Suppressor macrophage treated with lipopolysaccharide for 1 hour (primary cell): Measurements from ENCODE around the gene SUPT20H.

Experiments
- DNase-seq, 3 donors: peaks; one replicate each; pipeline ENCODE4 v3.0.0-alpha.2; 2020 to 2022

Gene SUPT20H

DNA sequence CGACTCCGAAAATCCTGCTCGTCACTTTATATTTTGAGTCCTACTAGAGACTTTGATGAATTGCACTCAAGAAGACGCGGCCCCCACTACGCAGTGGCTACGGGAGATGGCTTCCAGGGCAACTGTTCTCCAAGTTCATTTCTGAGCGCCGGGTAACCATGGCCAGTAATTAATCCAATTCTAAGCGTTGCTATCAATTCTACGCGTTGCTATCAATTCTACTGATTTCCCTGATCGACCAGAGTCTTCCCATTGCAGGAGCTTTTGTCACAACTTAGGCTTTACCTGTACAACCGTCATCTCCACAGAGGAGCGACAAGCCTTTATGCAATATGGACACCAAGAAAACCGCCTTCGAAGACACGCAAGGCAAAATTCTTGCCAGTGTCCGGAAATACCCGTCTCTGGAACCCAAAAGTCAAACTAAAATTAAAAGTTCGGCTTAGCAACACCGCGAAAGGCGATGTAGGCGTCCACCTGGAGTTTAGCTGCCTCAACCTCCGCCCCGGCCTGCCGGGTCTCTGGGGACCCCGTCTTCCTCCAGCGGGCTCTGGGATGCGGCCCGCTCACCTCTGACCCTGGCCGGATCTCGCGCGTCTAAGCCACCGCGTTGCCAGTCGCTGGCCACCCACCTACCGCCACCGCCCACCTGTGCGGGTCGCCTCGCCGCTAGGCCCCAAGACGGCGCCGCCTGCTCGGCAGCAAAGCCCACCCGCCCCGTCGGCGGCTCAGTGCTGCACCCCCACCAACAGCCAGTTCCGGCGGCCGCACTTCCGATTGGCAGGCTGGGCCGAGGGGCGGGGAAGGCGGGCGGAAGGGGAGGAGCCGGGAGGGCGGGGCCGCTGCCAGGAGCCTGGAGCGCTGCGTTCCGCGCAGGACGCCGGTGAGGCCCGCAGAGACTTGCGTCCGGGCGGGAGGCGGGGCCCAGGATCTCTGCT lies at the start of gene SUPT20H:
Gene SUPT20H, minus strand, starts transcription at position 779 of the 938 bp plus-strand sequence. CDS start 8,198 bp downstream, outside the sequence.
- peak; percentile 90 to 96 (median 94) for DNase-seq

DNA sequence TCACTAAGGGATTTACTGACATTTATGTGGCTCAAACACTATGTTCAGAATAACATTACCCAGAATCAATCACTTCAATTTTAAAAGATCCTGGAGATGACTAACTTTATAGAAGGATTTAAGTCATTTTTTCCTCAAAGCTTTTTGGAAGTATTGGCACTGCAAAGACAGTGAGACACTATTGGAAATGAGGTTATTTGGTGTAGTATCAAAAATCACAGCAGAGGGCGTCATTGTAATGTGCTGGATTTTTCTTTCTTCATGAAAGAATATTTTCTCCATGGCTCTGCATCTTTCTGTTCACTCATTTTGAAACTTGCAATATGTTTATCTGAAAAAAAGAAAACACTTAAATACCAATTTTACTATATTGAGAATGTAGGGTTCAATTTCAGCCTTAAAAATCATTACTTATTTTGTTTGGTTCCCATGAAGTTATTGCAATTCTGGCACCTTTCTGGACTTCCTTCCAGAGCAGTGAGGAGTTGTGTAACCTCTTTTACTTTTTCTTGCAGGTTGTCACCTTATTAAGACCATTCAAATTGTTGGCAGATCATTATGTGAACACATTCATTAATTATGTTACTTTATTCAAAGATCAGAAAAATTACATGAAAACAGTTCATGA lies 49.7 kb upstream of the SUPT20H start:
- no peak for DNase-seq

DNA sequence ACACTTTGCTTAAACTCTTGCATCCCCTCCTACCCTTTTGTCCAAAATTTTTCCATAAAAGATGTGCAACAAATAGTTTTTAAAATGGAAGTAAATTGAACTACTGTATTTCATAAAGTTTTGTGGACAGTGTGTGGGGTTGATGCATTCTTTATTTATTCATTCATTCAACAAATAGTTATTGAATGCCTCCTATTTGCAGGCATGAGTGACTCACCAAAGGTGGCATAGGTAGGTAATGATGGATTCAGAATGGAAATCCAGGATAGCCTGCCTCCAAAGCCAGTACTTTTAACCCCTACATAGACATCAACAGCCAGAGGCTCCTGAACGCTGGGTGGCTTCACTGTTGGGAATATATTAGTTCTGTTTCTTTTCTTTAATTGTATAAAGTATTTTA lies 48.4 kb upstream of the SUPT20H start:
- no peak for DNase-seq

DNA sequence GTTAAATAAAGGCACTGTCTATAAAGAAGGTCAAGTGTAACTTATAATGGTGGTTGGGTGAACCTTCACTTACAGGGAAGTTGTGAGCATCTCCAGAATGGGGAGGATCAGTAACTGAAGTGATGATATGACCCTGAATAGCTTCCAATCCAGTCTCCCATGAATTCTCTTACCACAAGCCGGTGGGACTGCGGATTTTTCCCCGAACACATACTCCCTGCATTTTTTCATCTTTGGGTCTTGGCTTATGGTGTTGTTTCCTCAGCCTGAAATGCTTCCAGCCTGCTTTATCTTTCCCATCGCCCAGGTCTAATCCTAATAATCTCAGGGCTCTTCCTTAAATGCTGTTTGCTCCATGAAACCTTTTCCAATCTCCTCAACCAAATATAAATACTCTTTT lies 48.0 kb upstream of the SUPT20H start:
- no peak for DNase-seq

DNA sequence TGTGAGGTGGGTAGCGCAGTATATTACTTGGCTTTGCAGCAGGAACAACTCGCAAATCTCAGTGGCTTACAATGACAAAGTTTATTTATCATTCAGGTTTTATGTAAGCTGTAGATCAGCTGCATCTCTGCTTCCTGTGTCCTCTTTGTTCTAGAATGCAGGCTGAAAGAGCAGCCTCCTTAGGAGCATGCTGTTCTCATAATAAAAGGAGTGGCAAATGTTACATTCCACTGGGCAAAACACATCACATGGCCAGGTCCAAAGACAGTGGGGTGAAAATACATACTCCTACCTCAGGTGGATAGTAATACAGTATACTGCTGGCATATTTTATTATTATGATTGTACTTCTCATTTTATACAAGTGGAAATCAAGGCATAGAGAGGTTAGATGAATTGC lies 47.2 kb upstream of the SUPT20H start:
- no peak for DNase-seq

DNA sequence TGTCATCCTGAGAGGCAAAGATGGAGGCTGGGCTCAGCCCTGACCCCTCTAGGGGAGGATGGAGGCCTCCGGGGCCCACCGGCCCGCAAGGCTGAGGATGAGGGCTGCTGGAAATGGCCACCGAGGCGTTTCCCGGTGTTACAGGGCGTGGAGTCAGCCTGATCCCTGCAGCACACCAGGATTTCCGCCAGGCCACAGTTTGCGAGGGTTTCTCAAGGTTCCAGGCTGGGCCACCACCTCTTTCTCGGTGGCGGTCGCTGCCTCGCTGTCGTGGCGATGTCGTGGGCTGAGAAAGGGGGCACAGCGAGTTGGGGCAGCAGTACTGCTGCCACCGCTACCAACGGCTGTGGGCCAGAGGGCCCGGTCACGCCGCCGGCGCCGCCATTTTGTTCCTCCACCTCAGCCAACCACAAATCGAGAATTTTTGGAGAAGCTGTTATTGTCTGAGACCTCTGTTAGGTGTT lies 45.8 kb upstream of the SUPT20H start, which contains the start of gene CSNK1A1L:
Gene CSNK1A1L, minus strand, starts transcription at position 414 of the 464 bp plus-strand sequence. Its CDS starts 408 bp downstream, at position 6.
- no peak for DNase-seq

DNA sequence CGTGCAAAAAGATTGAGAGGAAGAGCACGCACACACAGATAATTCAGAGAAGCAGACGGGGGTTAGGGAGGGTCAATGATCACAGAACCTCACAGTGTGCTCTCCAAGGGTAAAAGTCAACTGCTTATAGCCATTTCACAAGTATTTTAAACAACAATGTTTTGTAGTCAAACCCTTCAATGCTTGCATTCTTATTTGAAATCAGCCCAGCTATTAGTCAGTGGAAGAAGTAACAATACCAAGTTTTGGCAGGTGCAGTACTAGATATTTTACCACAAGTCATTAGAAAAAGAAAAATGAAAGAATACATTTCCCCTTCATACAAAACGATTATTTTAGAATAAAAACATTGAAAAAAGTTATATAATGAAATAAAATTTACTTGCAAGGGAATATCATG lies 43.4 kb upstream of the SUPT20H start:
- no peak for DNase-seq

DNA sequence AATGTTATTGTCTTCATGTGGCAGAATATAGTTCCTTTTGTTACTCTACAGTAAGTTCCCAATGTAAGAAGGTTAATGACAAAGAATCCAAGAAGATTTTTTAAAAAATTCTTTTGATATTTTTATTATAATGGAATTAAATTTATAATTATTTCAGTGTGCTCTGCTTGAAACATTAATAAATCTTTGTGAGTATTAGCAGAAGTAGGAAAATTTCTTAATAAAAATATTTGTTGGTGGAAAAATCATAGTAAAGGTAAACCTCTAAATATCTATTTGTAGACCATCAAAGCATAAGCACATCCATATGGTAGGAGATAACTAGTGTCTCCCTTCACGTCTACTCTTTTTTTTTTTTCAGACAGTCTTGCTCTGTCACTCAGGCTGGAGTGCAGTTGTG lies 41.7 kb upstream of the SUPT20H start:
- DNase-seq, result no peak

DNA sequence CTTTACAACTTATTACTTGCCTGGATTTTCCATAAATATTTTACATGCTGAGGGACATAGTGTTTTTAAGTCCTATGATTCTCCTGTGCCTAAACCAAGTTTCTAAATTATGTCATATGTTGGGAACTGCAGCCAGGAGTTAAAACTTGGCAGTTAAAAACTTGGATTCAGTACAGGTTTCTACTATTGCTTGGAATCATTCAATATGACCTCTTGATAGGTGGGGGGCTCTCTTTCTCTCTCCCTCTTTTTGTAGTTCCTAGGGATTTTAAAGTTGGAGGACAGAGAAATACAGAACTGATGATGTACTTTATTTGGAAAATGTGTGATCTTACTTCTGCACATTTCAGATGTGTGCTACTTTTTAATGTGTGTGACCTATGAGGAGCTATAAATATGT lies 41.2 kb upstream of the SUPT20H start:
- DNase-seq, result no peak

DNA sequence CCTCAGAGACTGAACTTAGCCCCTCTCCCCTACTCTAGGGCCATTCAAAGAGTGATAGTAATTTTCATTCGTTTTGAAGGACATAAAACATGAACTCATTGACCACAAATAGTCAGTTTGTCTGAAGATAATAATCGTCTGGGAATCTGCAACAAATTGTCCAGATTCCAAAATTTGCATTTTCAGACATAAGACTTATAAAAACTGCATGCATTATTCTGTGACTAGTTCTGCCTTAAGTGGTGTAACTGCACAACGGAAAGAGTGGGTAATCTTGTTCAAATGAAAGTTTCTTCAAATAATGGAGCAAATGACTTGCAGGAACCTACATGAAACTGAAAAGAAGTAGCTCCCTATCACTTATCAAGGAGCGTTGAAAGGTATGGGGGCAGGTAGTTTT lies 37.6 kb upstream of the SUPT20H start:
- no peak for DNase-seq

DNA sequence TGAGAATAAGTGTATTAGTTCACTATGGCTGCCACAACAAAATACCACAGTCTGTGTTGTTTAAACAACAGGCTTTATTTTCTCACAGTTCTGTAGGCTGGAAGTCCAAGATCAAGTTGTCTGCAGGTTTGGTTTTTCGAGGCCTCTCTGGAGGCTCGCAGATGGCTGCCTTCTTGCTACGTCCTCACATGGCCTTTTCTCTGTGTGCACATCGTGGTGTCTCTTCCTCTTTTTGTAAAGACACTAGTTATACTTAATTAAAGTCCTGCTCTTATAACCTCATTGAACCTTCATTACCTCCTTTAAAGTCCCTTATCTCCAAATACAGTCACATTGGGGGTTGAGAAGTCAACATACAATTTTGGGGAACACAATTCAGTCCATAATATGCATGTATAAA lies 35.4 kb upstream of the SUPT20H start:
- no peak for DNase-seq

DNA sequence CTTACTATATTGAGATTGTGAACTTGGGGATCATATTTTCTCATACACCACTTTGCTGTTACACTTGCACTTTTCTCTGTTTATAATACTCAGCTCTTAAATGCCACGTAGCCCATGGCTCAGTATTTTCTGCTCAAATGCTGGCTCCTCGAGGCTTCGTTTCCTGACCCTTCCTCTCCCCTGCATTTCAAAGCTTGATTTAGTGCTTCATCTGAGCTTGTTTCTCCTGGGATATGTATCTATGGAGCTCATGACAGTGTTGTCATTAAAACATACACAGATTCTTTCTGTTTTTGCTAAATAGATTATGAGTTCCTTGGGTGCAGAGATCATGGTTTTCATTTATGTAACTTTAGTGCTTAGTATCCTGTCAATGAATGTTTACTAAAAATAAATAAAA lies 34.6 kb upstream of the SUPT20H start:
- DNase-seq, result no peak

DNA sequence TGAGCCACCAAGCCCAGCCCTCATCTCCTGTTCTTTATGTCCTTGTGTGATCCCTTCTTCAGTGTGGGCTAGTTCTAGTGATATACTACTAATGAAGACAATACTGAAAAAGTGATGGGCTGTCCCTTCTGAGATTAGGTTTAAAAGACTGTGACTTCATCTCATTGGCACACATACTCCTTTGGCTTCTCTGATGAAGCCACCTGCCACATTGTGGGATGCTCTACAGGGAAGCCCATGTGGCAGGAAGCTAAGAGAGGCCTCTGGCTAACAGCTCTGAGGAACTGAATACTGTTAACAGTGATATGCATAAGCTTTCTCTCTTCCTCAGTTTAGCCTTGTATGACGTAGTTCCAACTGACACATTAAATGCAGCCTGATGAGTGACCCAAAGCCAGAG lies 32.3 kb upstream of the SUPT20H start:
- no peak for DNase-seq

DNA sequence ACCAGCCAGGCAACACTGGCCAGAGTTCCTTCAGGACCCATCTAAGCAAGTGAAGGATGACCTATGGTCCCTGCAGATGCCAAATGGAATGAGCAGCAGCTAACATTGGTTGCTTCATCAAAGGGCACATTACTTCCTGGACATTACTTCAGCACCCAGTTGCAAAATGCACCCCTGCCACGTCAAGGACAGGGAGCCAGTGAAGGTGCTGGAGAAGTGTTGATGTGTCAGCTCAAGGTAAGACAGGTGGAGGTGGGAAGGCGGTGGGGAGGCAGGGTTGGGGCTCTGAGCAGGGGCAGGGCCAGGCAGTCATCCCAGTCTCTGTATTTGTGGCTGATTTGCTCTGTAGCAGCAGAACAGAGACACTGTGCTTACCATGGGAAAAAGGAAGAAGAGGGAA lies 31.4 kb upstream of the SUPT20H start:
- no peak for DNase-seq

DNA sequence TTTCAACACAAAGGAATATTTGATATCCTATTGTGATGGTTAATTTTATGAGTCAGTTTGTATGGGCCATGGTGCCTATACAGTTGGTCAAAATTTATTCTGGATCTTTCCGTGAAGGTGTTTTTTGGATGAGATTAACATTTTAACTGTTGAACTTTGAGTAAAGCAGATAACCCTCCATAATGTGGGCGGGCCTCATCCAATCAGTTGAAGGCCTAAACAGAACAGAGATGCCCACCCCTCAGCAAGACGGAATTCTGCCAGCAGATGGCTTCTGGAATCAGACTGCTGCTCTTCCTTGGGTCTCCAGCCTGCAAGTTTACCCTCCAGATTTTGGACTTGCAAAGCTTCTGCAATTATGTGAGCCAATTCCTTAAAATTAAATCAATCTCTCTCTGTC lies 30.0 kb upstream of the SUPT20H start:
- no peak for DNase-seq

DNA sequence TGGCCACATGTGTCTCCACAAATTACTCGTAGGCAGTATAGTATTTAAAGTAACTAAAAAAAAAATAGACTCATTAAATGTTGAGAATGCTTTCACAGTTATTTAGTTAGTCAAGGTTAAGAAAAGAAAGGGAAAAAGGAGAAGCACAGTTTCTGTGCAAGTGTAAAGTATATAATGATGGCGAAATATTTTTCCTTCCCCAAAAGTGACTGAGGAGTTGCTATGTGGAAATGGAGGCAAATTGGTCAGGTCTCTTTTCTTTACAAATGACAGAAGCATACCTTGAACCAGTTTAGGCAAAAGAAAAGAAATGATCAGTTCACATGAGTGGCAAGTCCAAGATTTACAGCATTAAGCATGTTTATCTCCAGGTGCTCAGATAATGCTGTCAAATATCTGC lies 28.0 kb upstream of the SUPT20H start:
- peak; percentile 17 to 62 (median 41) for DNase-seq

DNA sequence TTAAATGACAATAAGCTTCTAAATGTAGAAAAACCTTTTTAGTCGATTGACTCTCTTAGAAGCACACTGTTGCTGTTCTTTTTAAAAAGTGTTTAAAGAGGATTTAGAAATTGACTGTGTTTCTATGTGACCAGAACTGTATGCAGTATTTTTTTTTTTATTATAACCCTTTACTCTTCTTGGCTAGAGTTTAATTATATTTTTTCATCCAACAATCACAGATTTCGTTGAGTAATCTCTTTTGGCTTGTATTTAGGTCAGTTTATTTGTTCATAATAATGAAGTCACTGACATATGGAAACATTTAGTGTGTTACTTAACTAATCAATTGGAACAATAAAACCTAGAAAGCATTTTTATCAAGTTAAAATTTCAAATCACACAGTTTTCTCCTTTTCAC lies 26.1 kb upstream of the SUPT20H start:
- DNase-seq, result no peak

DNA sequence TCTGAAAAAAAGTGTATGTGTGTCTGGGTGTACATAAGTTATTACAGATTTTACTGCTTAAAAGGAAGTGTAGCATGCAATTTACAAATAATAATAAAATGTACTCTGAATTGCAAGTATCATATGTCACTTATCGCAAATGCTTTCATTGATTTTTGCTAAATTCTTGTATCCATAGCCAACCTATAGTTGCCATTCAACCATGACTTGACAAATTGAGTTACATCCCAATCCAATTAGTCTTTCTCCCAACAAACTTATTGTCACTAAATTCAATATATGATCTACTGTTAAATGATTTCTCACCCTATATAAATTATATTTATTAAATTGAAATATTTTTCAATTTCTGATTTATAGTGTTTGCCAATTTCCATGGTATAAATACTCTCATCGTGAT lies 17.3 kb upstream of the SUPT20H start:
- no peak for DNase-seq

DNA sequence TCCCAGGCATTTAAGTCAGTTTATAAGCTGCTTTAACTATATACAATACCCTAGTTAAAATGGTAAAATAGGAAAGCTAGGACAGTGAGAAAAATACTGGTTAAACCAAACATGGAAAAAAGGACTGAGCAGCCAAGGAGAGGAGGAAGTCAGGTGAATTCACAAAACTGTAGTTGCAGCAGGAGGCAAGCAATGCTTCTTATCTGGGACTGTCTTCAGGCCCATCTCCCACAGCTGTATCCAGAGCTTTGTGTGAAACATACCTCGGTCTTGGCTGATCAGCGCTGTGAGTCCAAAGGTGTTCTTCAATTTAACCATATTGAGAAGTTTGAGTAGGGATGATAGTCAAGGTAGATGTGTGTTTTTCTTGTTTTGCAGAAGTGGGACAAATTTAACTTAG lies 15.7 kb upstream of the SUPT20H start:
- no peak for DNase-seq

DNA sequence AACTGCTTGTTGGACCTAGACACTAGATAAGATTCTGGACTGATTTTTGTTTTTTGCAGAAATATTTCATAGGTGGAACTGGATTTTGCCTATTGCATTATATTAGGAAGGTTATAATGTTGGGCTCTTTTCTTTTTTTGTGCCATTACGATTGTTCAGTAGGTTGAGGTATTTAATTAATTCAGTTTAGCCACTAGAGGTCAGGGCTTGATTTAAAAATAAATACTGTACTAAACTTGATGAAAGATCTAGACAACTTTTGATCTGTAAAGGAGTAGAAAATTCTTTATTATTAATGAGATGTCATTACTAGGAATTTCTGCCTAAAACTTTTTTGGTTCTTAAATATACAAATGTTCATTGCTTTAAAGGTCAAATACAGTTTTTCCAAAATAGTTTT lies 15.2 kb upstream of the SUPT20H start:
- peak; percentile 3 to 53 (median 46) for DNase-seq

DNA sequence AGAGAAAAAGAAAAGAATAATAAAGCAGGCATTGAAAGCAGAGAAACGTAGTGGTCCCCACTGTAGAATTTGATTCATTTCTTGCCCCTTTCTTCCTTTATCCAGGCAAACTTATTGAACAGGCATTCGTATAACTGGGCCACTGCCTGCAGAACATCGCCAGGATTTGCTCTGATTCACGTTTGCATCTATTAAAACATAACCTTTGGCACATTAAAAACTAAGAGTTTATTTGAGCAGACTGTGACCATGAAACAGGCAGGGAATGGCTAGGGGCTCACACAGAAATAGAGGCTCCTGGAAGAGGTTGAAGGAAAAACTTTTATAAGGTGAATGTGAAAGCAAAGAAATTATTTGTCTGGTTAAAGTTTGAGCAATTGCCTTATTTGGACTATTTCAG lies 12.5 kb upstream of the SUPT20H start:
- no peak for DNase-seq

DNA sequence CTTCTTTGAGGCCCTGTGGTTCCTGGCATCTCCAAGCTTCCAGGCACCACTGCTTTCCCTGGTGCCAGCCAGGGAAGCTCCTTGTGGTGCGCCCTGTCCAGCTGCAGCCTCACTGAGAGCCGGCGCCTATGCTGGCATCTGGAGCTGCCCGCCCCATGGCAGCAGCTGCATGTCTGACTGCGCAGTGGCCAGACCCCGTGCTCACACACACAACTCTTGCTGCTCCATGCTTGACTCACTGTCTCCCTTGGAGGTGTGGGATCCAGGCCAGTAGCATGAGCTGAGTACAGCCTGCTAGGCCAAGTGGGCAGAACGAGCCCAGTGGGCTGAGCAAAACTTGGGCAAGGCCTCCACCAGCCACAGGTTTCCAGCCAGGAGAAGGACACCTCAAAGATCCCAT lies 11.5 kb upstream of the SUPT20H start:
- no peak for DNase-seq

DNA sequence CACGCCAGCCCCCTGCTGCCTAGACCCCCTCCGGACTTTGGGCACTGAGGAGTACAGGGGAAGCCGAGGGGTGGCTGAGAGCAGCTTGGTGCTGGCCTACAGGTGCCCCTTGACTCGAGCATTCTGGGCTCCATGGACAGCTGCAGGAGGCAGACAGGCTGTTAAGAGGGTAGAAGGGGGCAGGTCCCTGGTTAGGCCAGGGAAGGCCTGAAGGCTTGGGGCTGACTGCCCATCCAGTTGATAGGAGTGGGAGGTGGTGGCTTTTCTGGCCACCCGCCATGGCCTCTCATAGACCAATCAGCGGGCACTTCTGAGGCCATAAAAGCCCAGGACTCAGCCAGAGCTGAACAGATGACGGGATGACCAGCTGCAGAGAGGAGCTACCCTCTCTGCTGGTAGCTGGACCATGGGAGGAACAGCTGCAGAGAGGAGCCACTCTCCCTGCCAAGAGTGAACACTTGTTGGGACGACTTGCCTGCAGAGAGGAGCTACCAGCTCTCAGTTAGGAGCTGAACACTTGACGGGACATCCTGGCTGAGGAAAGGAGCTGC lies 10.7 kb upstream of the SUPT20H start:
- DNase-seq, result no peak

DNA sequence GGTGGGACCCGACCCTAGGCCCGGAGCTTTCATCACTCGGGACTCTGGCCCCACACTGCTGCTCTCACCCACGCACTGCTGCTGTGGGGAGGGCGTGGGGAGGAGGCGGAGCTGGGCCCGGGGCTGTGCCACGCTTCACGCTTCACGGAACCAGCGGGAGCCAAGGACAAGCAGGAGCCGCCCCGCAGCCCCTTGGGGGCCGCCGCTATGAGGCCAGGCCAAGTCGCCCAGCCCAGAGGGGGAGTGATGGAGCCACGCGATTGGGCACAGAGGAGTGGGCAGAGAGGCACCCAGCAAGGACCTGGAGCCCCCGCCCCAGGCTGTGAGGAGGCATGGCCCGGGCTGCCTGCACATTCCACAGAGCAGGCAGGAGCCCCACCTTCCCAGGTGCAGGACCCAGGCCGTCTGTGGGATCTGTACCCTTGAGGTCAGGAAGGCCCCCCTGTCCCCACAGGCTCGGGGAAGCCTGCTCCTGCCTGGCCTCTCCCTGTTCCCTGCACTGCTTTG lies 10.2 kb upstream of the SUPT20H start:
- no peak for DNase-seq
